Measurements from ENCODE around the gene EEF1G. TPM values are rescaled to one million over a fixed set of nuclear protein-coding genes. Genes with fewer than 3 reads are reported as not detected.
"Not testable (repeated sequence)": the region's sequence is repeated elsewhere in the genome, so short reads cannot be mapped to it uniquely, and the experiment has no call there.

EEF1G gene
- total RNA-seq, 4 donors from 2014 or later = 1,070 to 1,712 (median 1,374) TPM

DNA sequence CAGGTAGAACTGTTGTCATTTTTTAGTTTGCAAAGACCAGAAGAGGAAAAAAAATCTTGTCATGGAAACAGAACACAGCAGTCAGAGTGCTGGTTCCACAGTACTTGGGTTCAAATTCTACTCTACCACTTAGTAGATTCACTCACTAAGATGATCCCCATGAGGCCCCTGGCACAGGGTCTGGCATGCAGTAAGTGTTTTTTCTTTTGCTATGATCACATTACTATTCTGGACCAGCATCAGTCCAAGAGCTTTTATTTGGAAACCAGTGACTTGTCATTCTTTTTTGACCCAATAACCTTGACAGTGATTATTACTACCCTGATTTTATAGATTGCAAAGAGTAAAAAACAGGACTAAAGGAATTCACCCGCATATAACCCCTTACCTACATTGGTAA is 4.1 kb downstream of the EEF1G start:
- Histone ChIP-seq H3K9me3 (no peaks in the 10 kb centered on the region), H3K4me1 (peaks cover 0 to 47% (median 8%) of the 10 kb centered on the region in 3 donors), H3K27ac (peak overlapping the region in 2 of 4 donors; percentile 23 to 93), H3K36me3 (peaks cover 0 to 79% of the 10 kb centered on the region in 2 donors), H3K27me3 (no peaks in the 10 kb centered on the region), H3K4me3 (no peak overlapping the region)
- WGBS, 2 donors (ENCODE audit: low coverage in 1 of 2) = 54 to 89% methylated on average over 1 of the region's 1 CpG
- no peak for TF ChIP-seq POLR2AphosphoS5 (IDR thresholded peaks at IDR 0.05)
- TF ChIP-seq, protein P1, sequence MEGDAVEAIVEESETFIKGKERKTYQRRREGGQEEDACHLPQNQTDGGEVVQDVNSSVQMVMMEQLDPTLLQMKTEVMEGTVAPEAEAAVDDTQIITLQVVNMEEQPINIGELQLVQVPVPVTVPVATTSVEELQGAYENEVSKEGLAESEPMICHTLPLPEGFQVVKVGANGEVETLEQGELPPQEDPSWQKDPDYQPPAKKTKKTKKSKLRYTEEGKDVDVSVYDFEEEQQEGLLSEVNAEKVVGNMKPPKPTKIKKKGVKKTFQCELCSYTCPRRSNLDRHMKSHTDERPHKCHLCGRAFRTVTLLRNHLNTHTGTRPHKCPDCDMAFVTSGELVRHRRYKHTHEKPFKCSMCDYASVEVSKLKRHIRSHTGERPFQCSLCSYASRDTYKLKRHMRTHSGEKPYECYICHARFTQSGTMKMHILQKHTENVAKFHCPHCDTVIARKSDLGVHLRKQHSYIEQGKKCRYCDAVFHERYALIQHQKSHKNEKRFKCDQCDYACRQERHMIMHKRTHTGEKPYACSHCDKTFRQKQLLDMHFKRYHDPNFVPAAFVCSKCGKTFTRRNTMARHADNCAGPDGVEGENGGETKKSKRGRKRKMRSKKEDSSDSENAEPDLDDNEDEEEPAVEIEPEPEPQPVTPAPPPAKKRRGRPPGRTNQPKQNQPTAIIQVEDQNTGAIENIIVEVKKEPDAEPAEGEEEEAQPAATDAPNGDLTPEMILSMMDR (IDR thresholded peaks at IDR 0.05) = no peak
- no peak for TF ChIP-seq POLR2A (IDR thresholded peaks at IDR 0.05)
- no peak for TF ChIP-seq EP300 (IDR thresholded peaks at IDR 0.05)
- no peak for ATAC-seq

DNA sequence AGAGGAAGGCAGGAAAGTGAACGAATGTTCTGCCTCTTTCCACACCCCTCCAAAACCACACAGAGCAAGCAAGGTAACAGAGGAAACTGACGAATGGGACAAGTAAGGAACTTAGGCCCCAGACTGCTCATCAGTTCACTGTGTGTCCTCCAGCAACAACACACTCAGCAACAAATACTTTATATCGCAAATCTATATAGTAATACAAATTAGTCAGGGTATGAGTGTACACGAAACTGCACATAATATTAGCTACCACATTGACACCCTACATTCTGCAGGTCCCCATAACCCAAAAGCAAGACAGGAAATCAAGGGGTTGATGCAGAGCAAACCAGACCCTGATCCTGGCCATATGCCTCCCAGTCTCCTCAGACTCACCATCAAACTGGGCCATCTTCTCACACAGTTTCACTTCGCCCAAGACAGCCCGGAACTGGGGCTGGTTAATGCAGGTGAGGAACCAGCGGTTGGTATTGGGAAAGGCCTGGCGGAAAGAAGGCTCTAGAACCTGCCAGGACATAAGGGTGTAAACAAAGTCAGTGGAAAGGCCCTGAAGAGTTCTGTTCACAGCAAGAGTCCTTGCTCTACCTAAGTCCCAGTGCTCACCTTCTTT is 6.6 kb downstream of the EEF1G start:
- H3K27me3 ChIP-seq = no peaks in the 10 kb centered on the region
- no peak for ATAC-seq
- peaks cover 0 to 42% (median 0%) of the 10 kb centered on the region in 3 donors for H3K4me1 ChIP-seq
- no peak overlapping the region for H3K4me3 ChIP-seq
- no peak overlapping the region for H3K27ac ChIP-seq
- TF ChIP-seq EP300 (IDR thresholded peaks at IDR 0.05) (no peak), POLR2AphosphoS5 (IDR thresholded peaks at IDR 0.05) (no peak), POLR2A (IDR thresholded peaks at IDR 0.05) (no peak)
- TF ChIP-seq, protein P1 (IDR thresholded peaks at IDR 0.05) = no peak
- 60 to 75% methylated on average over 2 to 7 of the region's 8 CpGs for WGBS, 2 donors (ENCODE audit: low coverage in 1 of 2)
- no peaks in the 10 kb centered on the region for H3K9me3 ChIP-seq
- H3K36me3 ChIP-seq = peaks cover 0 to 100% of the 10 kb centered on the region in 2 donors

DNA sequence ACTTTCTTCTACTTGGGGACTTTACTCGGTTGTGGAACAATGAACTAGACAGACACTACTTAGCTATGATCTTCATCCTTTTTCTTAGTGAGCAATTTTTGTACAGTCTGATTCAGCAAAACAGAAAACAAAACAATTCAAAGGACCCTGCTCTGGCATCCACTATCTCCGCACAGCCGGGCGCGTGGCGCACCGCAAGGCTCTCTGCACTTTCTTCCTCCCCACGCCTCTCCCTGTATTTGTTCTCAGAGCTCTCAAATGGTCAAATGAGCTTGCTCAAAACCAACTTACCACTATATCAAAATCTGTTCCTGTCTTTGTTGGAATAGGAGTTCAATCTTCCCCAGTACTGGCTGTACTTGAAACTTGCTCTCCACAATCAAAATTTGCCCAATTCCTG is 7.4 kb downstream of the EEF1G start:
- Histone ChIP-seq H3K4me1 (peaks cover 0 to 42% (median under 1%) of the 10 kb centered on the region in 3 donors), H3K9me3 (no peaks in the 10 kb centered on the region), H3K27ac (peak overlapping the region in 1 of 4 donors; percentile 35), H3K27me3 (no peaks in the 10 kb centered on the region), H3K4me3 (no peak overlapping the region), H3K36me3 (peaks cover 0 to 98% of the 10 kb centered on the region in 2 donors)
- no peak for TF ChIP-seq EP300 (IDR thresholded peaks at IDR 0.05)
- no peak for TF ChIP-seq POLR2A (IDR thresholded peaks at IDR 0.05)
- TF ChIP-seq, protein P1 (IDR thresholded peaks at IDR 0.05) = no peak
- no peak for TF ChIP-seq POLR2AphosphoS5 (IDR thresholded peaks at IDR 0.05)
- no peak for ATAC-seq
- WGBS, 2 donors (ENCODE audit: low coverage in 1 of 2) = 88 to 95% methylated on average over 8 of the region's 8 CpGs

DNA sequence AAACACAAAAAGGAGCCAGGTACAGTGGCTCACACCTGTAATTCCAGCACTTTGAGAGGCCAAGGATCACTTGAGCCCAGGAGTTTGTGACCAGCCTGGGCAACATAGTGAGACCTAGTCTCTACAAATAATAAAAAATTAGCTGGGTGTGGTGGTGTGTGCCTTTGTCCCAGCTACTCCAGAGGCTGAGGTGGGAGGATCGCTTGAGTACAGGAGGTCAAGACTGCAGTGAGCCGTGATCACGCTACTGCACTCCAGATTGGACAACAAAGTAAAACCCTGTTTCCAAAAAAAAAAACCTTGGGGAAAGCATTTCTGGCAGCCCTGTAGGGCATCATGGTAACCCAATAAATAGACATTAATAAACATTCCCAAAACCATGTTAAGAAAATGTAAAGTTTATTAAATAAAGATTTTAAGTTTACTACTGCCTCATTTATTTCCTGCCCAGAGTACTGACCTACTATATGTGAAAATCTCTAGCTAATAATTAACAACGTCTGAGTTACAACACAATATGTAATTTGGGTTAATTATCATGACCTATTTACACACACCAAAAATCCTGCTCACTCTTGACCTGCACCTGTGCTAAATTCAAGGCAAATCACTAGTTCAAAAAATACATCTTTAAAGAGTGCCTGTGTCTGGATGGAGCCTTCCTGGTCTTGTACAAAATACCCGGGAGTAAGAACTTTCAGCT is 8.4 kb downstream of the EEF1G start:
- Histone ChIP-seq H3K9me3 (no peaks in the 10 kb centered on the region), H3K4me3 (no peak overlapping the region), H3K36me3 (peaks cover 0 to 89% of the 10 kb centered on the region in 2 donors), H3K27ac (peak overlapping the region in 1 of 4 donors; percentile 35), H3K4me1 (peaks cover 0 to 42% (median 5%) of the 10 kb centered on the region in 3 donors), H3K27me3 (no peaks in the 10 kb centered on the region)
- 35 to 46% methylated on average over 2 to 4 of the region's 5 CpGs for WGBS, 2 donors (ENCODE audit: low coverage in 1 of 2)
- no peak for ATAC-seq
- TF ChIP-seq, protein P1 (IDR thresholded peaks at IDR 0.05) = no peak
- TF ChIP-seq EP300 (IDR thresholded peaks at IDR 0.05) = no peak
- TF ChIP-seq POLR2AphosphoS5 (IDR thresholded peaks at IDR 0.05) = no peak
- TF ChIP-seq POLR2A (IDR thresholded peaks at IDR 0.05) = no peak

DNA sequence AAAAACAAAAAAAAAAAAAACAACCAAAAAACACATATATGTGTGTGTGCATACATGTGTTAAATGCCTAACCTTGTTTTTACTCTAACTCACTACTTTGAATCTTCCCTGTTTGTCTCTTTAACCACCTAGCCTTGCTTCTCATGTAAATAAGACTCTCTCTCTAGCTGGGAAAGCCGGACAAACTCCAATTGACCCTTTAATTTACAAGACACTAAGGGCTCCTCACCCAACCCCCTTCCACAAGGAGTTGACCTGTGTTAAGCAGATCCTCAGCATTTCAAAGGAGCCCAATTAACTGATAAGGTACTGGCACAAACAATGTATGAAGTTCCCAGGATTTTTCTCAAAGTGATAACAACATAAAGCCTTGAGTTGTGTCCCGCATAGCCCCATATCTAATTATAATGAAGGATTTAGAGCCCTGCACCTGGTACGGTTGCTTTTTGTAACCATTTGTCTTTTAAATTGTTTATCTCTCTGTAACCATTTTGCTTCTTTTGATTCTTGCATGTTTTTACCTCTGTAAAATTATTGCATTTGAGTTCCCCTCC is 11.9 kb downstream of the EEF1G start:
- not testable (repeated sequence) for H3K27me3 ChIP-seq, ATAC-seq, H3K4me3 ChIP-seq, H3K9me3 ChIP-seq
- Histone ChIP-seq H3K4me1 (peaks cover 3 to 60% (median 16%) of the 10 kb centered on the region in 3 donors), H3K36me3 (peaks cover 0 to 76% of the 10 kb centered on the region in 2 donors), H3K27ac (peak overlapping the region; percentile 74 to 94 (median 88))
- 34 to 53% methylated on average over 3 of the region's 3 CpGs for WGBS, 2 donors (ENCODE audit: low coverage in 1 of 2)
